Mammary epithelial cell (primary cell): ENCODE results near the gene ABCA4.

ENCODE experiments used
- CTCF ChIP-seq, 2 donors: IDR thresholded peaks in 1 of 2; conservative IDR thresholded peaks in 1 of 2; 2 replicates each; pipeline ENCODE4 v1.5.1; 2011 to 2012; ENCODE audit warnings: inconsistent platforms in 2 of 2, low read length in 2 of 2, mild to moderate bottlenecking in 2 of 2, control low read depth in 1 of 2, low read depth in 1 of 2; ENCODE audit not compliant: insufficient read depth in 1 of 2; ENCODE audit errors: extremely low read depth in 1 of 2
- EZH2 ChIP-seq: IDR thresholded peaks from 2 replicates; pipeline ENCODE4 v1.6.1; 2012; ENCODE audit warnings: low read length, inconsistent platforms, borderline replicate concordance

DNA sequence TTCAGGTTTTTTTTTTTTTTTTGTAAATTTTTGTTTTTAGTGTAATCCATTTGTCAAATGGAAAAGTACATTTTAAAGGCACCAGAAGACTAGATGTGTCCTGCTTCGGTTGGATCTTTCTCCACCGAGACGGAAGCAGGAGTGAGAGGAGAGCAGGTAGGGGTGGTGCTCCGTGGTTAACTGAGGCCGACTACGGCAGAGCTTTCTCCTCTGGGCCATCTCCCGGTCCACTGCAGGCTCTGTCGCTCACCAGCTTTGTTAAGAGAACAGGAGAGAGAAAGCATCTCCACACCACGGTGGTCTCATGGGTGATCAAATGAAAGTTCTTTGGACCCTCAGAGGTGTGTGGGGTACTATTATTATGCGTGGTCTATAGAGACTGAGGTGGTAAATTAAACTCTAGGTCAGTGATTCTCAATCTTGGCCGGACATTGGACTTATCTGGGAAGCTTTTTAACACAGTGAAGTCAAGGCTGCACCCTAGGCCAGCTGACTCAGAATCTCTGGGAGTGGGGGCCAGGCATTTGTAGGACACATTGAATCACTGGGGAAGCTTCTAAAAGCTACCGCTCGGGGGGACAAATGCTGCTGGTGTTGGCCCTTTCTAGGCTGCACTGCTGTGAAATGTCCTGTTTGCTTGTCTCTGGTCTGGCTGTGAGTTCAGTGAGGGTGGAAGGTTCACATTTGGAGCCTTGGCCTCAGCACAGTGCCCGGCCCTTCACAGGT, 25.0 kb downstream of the ABCA4 start:
- no peak for TF ChIP-seq EZH2
- TF ChIP-seq CTCF (conservative IDR thresholded peaks at IDR 0.05 in 1 of 2, IDR thresholded peaks at IDR 0.05 in 1 of 2; ENCODE audit: extremely low read depth in 1 of 2, insufficient read depth in 1 of 2, low read depth in 1 of 2, low read length in 2 of 2), result no peak
